ENCODE data around the gene RPRML. TPM values are rescaled to one million over a fixed set of nuclear protein-coding genes. Genes with fewer than 3 reads are reported as not detected.

The RPRML gene
- total and polyA plus RNA-seq, 2 donors (not counting 1 experiment from before 2014, with no cell fraction given), result 0.89 TPM; not detected in 1

Small RNA genes within 50 kb of the gene (small RNA-seq; reads per million reads assigned to genes)
- not detected for gene MIR5089 (ENCODE audit: insufficient read length, low read depth, low replicate concordance)

Other genes starting within 250 kb of the RPRML start
- gene WNT3, start 160.6 kb downstream of the RPRML start, total RNA-seq, result 1.0 and 1.4 TPM in 2 replicates
- 0.86 and 6.4 TPM in 2 replicates for gene WNT3, start 160.6 kb downstream of the RPRML start, polyA plus RNA-seq
- gene WNT9B, start 127.7 kb downstream of the RPRML start, total RNA-seq, result not detected in 2 replicates
- not detected in 2 replicates for gene WNT9B, start 127.7 kb downstream of the RPRML start, polyA plus RNA-seq
- gene GOSR2, start 56.1 kb downstream of the RPRML start, total RNA-seq, result 91.0 and 95.2 TPM in 2 replicates
- gene GOSR2, start 56.1 kb downstream of the RPRML start, polyA plus RNA-seq, result 31.7 and 33.2 TPM in 2 replicates
- 86.5 and 90.7 TPM in 2 replicates for gene CDC27, start 210.0 kb upstream of the RPRML start, total RNA-seq
- gene CDC27, start 210.0 kb upstream of the RPRML start, polyA plus RNA-seq, result 20.5 and 22.4 TPM in 2 replicates
- gene MYL4, start 230.1 kb upstream of the RPRML start, total RNA-seq, result 0.42 TPM in 1 of 2 replicates, not detected in the other
- gene MYL4, start 230.1 kb upstream of the RPRML start, polyA plus RNA-seq, result 0.16 and 0.26 TPM in 2 replicates

Measured in B cell (primary cell).